RPMI7951 (cell line): Measurements from ENCODE around the gene TENT5A. TPM values are rescaled to one million over a fixed set of nuclear protein-coding genes. Genes with fewer than 3 reads are reported as not detected.
"Not testable (repeated sequence)": the region's sequence is repeated elsewhere in the genome, so short reads cannot be mapped to it uniquely, and the experiment has no call there.

Source experiments
- DNase-seq: peaks from one replicate; pipeline ENCODE4 v3.0.0-alpha.2; 2012; ENCODE audit warnings: low read depth
- total RNA-seq: library from RNA; depleted of rRNA; stranded (reverse); fragments of >200 nt; shearing (Covaris generic); gene quantifications from 2 replicates; pipeline ENCODE4 v1.2.3, GENCODE V29; 2014; rRNA removed

Gene TENT5A
- total RNA-seq, result 14.8 and 15.5 TPM in 2 replicates

DNA sequence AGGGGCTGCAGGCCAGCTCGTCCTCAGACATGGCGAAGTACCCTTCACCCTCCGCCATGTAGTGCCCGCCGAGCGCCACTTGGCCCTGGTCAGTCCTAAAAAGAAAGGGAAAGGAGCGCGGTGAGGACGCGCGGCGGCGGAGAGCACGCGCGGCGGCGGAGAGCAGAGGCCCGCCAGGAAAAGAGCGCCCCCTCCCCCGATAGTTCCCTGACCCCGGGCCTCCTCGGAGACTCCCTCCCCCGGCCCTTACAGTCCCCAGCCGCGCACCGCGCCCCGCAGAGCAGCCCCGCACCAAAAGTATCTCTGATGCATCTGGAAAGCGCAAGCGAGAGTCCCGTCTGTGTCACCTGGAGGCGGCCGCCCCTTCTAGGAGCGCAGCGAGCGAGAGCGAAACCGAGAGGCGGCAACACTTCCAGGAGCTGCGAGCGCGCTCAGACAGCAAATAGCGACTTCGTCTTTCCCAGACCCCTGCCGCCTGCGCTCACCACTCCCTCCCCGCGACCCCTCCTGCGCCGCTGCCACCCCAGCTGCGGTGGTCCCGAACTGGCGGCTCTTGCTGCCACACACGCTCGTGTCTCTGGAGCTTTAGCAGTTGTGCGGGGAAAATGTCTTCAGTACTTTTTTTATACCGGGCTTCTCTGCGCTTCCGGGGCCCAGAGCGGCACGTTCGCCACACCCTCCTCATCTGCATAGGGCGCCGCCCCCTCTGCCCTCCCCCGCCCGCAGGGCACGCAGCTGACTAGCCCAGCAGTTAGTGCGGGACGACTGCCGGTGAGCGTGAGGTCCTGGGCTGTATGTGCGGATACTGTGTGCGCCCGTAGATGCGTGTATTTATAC is at the start of gene TENT5A:
TENT5A (minus strand) TSS at position 598 of the 837 bp plus-strand sequence; CDS start at position 58, 540 bp downstream.
- DNase-seq, result peak; percentile 93

DNA sequence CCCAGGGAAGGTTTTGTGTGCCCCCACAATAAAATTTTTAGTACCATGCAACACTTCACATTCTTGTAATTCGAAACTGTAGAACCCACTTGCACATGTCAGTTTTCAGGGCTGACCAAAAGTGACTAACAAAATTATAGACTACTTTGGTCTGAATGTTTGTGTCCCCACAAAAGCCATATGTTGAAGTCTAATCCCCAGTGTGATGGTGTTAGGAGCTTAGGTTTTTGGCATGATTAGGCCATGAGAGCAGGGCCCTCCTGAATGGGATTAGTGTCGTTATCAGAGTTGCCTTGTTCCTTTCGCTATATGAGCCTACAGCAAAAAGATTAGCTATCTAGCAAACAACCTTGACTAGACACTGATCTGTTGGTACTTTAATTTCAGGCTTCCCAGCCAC is 49.0 kb upstream of the TENT5A start:
- no peak for DNase-seq

DNA sequence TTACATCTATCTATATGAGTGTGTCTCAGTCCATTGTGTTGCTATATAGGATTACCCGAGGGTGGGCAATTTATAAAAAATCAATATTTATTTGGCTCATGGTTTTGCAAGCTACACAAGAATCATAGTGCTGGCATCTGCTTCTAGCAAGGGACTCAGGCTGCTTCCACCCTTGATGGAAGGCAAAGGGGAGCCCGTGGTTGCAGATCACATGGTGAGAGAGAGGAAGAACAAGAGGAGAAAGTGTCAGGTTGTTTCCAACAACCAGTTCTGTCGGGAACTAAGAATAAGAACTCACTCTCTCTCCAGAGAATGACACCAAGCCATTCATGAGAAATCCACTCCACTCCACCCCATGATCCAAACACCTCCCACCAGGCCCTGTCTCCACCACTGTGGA is 48.2 kb upstream of the TENT5A start:
- DNase-seq, result no peak

DNA sequence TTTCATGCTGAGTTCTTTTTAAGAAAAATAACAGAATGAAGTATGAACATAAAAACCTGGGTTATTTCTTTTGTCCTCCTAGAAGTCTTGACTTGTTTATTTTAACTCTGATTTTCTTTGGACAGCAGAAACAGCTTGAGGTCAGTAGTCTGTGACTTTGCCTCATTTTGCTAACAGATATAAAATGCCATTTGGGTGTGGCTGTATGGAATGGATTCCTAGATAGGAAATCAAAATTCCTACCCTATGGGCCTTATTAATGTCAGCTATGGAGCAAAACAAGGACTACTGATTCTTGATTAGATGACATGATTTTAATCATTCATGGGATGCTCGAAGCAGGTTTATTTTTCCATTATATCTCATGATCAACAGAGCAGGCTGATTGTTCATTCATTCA is 46.8 kb upstream of the TENT5A start:
- DNase-seq, result no peak

DNA sequence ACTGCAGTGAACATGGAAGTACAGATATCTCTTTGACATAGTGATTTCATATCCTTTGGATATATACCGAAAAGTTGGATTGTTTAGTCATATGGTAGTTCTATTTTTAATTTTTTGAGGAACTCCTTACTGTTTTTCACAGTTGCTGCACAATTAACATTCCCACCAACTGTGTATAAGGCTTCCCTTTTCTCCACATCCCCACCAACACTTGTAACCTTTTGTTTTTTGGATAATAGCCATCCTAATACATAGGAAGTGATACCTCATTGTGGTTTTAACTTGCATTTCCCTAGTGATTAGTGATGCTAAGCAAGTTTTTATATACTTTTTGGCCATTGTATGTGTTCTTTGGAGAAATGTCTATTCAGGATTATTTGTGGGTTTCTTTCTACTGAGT is 45.1 kb upstream of the TENT5A start:
- DNase-seq, result no peak

DNA sequence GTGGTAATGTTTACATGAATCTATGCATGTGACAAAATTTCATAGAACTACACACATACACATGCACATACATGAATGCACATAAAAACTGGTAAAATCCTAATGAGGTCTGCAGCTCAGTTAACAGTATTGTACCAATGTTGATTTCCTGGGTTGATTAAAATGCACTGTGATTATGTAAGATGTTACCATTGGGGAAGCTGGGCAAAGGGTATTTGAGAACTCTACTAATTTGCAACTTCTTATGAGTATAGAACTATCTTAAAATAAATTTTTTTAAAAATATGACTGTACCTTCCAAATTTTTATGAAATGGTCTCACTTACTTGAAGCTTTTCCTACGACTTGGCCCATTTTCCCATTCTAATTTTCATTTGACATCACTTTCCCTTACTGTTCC is 43.4 kb upstream of the TENT5A start:
- DNase-seq, result no peak

DNA sequence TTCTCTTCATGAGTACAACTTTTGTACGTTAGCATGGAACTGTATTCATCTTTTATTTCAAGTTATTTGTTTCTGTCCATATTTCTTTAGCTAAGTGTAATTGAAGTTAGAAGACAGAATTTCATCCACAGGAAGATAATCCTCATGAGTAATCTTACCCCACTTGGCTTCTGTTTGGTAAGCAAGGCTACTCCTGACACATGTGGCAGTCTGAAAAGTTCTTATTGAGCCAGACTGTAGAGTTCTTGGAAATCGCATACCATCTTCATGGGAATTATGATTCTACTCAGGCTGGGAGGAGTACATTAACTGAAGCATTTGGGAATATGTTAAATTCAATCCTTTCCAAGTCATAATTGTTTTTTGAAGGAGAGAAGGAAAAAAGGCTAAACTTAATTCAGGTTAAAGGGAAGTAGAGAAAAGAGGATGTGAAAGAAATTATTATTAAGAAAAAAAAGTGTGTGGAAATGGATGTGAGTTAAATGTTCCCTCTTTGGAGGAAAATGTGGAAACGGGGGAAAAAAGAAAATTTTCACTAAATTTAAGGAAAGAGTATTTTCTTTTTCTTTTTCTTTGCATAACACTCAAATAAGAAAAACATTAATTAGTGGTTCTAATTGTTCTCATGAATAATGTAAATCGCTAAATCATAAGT is 41.5 kb upstream of the TENT5A start:
- DNase-seq, result peak; percentile 20

DNA sequence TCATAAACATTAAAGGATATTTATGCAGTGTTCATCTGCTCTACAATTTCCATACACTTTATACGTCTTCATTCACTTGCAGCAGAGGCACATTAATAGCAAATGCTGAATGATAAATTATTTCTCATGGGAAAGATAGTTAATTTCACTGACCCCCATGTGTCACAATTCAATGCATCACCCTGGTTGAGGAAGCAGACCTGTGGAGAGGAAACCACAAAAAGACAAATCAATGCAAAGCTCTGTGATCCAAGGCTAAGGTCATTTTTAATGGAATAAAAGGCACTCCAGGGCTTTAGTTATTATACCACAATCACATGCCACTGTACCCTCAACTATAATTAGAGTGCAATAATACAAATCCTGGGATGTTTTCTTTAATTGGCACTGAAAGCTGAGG is 40.3 kb upstream of the TENT5A start:
- DNase-seq, result peak; percentile 33

DNA sequence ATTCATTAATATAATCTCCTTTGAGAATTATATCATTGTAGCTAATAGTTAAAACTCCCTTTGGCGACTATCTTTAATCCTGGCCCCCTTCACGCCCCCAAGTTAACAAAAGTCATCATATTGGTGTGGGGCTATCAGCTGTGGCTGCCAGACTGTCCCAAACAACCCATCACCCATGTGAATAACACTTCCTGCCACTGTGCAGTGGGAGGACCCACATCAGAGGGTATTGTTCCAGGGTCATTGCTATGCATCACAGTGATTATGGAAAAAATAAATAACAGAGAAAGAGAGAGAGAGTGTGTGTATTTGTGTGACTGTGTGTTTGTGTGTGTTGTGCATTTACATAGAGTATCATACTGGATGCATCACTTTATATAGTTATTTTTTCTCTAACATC is 39.3 kb upstream of the TENT5A start:
- no peak for DNase-seq

DNA sequence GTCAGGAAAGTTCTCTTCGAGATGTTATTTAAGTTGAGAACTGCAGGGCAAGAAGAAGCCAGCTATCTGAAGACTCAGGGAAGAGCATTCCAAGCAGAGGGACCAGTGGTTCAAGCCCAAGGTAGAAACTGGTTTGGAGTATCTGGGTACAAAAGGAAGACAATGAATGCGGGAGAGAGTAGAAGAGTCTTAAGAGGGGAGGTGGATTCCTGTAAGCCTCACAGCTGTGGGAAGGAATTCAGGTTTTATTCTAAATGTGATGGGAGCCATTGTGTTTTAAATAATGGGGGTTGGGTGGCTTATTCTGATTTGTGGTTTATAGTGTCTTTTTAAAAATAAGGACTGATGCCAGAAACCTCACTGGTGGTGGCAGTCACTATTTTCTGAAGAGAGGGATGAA is 37.6 kb upstream of the TENT5A start:
- no peak for DNase-seq

DNA sequence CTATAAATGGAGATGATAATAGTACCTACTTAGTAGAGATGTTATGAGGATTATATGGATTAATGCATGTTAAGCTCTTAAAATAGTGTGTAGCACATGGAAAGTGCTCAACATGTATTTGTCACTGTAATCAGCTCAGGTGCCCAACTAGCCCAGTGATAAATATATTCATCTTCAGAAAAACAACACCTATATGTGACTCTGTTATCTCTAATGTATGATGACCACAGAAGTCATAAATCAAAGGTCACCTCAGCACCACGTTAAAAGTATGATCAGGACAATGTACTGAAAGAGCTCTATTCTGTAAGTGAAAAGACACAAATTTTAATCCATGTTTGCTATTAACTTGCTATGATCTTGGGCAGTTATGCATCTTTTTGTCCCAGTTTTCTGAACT is 36.8 kb upstream of the TENT5A start:
- no peak for DNase-seq

DNA sequence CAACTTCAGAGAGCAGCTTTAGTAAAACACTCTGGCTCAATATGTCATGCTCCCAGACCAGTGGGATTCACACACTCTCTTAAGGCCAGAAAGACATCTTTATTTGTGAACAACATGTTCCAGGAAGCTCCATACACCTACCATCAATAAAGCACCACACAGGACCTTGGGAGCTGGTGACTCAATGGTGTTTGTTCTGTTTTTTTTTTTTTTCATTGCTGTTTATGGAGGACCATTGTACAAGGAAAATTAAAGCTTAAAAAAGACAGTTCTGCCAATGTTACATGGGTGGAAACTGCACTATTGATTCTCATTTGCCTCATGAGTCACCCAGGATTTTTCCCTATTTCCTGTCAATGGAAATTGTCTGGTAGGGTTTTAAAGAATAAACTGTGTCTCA is 36.3 kb upstream of the TENT5A start:
- DNase-seq, result no peak

DNA sequence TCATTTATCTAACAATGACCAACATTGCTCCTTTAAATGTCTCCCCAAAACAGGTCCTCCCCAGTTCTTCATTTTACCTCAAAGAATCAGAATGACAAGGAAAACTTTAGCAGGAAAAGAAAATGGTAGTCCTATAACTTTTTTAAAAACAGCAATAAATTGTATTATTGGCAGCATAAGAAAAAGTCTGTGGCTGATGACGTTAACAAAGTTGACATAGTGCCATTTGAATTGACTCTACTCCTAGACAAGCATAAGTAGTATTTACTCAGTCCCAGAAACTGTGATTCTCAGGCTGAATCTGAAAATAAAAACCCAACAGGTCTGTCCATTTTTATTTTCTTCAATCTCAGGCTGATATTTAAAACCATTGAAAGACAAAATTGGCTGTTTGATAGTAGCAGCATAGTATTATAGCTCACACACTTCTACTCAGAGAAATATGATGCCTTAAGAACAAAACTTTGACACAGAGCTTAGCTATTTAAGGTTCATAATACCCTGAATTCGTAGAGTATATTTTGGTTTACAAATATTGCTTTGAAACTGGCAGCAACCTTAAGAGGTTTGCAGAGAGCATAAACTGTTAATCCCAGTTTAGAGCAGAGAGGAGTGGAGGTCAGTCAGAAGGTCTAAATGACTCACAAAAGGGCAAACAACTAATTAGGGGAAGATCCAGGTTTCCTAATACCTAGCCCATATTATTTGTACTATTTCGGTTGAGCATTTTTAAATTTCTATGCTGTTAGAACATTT is 35.0 kb upstream of the TENT5A start:
- DNase-seq, result peak; percentile 29

DNA sequence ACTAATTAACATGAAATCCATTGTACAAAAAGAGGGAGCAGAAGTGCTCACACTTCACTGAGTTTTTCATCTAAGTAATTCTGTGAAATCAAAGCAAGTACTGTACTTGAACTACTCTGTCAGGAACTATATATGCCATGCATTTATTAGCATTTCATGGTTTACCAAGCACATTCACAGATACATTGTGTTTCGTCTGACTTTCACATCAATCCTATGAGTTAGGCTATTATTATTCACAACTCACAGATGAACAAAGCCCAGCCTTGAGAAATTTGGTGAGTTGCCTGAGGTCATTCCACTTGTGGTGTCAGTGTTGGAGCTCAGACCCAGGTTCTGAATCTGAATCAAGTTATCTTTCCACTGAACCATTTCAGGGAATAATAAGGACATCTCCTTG is 33.7 kb upstream of the TENT5A start:
- DNase-seq, result peak; percentile 38

DNA sequence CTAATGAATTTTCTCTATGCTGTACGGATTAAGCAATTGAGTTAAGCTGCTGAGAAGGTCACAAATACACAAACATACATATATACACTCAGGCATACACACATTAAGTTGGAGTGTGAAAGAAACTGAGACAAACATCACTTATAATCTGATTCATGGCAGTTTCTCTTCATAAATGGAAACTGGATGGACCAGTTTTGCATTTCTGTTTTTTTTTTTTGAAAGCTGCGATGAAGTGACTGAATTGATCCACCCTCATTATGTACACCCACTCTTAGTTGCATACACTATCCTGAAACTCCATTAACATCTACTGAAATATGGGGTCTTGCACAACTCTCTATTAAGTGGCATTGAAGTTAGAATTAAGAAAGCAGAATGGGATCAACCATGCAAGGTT is 32.9 kb upstream of the TENT5A start:
- DNase-seq, result no peak

DNA sequence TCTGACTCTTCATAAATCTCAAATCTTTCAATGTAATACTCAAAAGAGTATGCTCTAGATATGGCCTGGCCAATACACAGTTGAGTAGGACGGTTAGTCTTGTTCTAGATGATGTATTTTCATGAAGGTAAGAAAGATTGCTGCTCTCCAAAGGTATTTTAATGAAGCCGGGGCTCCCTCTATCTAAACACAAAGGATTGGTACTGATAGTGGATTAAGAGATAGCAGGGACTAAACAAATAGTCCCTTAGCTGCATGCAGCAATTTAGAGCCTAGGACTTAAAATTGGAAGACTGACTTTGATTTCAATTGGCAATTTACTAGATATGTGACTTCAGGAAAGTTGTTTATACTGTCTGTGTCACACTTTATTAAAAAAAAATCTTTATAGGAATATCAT is 31.4 kb upstream of the TENT5A start:
- DNase-seq, result no peak

DNA sequence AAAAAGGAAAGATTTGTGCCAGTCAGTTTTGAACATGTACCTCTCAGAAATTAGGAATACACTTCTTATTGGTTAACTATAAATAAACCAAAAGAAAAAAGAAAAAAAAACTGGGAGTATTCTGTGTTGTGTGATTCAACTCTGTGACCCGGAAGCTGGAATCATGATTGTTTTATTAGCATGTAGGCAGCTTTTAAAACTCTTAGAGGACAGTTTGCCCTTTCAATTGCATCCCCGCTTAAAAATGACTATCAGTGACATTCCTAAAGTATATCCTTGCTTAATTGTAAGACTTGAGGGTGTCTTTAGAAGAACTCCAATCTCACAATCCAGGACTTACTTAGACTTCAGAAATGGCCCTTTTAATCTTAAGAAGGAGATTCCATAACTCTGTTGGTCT is 29.1 kb upstream of the TENT5A start:
- no peak for DNase-seq

DNA sequence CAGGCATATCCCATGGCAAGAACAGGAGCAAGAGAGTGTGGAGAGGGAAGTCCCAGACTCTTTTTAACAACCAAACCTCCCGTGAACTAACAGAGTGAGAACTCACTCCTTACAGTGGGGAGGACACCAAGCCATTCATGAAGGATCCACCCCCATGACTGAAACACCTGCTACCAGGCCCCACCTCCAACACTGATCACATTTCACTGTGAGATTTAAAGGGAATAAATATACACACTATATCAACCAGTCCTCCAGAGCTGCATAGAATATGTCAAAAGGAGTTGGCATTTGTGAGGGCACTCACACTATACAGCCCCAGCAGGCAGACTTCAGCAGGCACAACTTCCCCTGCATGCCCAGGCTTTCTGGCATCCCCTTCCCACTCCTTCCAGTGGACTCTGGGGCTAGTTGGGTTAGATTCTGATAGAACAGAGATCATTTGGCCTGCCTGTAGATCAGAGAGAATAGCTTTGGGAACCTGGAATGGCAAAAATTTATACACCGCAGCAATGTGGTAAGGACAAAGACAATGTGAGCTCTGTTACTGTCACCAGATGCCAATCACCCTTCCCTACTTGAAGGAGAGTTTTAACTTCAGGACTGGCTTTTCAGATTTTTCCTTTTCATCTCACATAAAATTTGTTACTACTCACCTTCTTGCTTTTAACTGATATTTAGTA is 25.2 kb upstream of the TENT5A start:
- no peak for DNase-seq

DNA sequence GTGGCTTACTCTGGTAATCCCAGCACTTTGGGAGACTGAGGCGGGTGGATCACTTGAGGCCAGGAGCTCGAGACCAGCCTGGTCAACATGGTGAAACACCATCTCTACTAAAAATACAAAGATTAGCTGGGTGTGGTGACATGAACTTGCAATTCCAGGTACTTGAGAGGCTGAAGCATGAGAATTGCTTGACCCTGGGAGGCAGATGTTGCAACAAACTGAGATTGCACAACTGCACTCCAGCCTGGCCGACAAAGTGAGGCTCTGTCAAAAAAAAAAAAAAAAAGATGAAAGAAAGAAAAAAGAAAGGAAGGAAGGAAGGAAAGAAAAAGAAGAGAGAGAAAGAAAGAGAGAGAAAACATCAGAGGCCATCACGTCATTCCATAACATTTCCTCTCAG is 23.7 kb upstream of the TENT5A start:
- DNase-seq, result not testable (repeated sequence)

DNA sequence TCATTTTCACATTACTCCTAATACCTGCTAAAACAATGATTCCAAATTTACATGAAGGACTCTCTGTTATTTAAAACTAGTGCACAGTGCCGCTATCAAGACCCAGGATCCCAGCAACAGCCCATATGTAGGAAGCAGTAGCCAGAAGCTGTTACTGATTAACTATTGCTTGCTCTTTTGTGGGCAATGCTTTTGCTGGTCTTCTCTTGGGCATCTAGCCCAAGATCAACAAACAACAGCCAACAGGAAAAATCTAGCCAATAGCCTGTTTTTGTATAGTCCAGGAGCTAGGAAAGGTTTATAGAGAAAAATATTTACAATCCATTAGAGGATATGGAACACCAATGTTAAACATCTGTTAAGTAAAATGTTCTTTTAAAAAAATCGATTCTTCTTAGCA is 22.1 kb upstream of the TENT5A start:
- no peak for DNase-seq

DNA sequence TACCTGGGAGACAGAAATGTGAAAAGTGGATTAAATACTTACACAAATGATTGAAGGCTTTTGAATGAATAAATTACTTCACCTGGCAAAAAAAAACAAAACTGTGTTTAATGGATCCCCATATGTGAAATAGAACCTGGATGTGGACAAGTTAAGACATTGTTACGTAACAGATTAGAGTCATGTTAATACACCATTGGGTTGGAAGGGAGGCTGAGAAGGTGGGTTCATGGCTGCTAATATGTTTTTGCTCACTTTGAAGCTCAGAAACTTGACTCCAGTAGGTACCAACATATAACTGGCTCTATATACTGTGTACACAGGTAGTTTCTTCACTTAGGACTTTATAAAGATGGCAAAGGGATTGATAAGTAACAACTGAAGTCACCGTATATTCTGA is 21.4 kb upstream of the TENT5A start:
- no peak for DNase-seq

DNA sequence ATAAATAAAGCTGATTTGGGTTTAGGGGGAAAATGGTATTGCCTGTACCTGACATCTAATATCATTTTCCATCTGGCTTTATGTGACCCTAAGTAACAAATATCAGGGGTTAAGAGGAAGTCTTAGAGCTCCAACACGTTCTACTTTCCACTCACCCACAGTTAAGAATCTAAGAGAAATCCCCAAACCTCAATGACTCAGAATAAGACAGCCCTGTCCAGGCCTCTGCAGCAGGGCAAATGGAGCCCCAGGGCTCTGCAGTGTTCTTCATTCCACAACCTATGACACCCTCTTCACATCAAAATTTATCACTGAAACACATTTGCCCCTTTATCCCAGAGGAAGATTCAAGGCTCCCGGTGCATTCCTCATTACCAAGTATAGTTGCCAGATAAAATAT is 20.3 kb upstream of the TENT5A start:
- DNase-seq, result peak; percentile 94
